ENCODE data around the gene DAG1. TPM values are rescaled to one million over a fixed set of nuclear protein-coding genes. Genes with fewer than 3 reads are reported as not detected.

Gene DAG1
- total and polyA plus RNA-seq, 10 of the 15 experiments (the other 5 are each of a cell fraction or from before 2014, with no cell fraction given), result 0.33 to 16.3 (median 9.2) TPM

GRCh38 chr3:49582177-49582576 is 112.1 kb downstream of the DAG1 start (continued):
- no peak for TF ChIP-seq MYC (IDR thresholded peaks at IDR 0.05; ENCODE audit: insufficient read depth, insufficient read length, insufficient replicate concordance, low read length, severe bottlenecking)
- no peak for TF ChIP-seq GABPA (IDR thresholded peaks at IDR 0.05; ENCODE audit: low read depth)
- TF ChIP-seq SMARCA5 (IDR thresholded peaks at IDR 0.05), result no peak
- no peak for TF ChIP-seq HDAC6 (IDR thresholded peaks at IDR 0.05; ENCODE audit: unreplicated experiment)
- TF ChIP-seq BCLAF1 (IDR thresholded peaks at IDR 0.05), result no peak
- TF ChIP-seq ZNF207 (IDR thresholded peaks at IDR 0.05; ENCODE audit: borderline replicate concordance), result no peak
- no peak for TF ChIP-seq SKIL (IDR thresholded peaks at IDR 0.05; ENCODE audit: low read depth, poor library complexity, severe bottlenecking)
- no peak for TF ChIP-seq YBX1 (IDR thresholded peaks at IDR 0.05)
- TF ChIP-seq NFIC (IDR thresholded peaks at IDR 0.05; ENCODE audit: low read depth, low read length), result no peak

Small RNA genes within 50 kb of the gene (small RNA-seq; reads per million reads assigned to genes)
- not detected for gene RNA5SP130

Other genes with a start within 250 kb of the DAG1 start
Only the 7 nearest of the 12 such genes appear.
- gene USP4, start 130.2 kb upstream of the DAG1 start, total RNA-seq (2014; rRNA removed), result 24.8 and 26.5 TPM in 2 replicates
- gene USP4, start 130.2 kb upstream of the DAG1 start, total RNA-seq (2014; rRNA removed; fragmentation: Illumina TruSeq; extraction: Trizol), result 57.6 and 58.8 TPM in 2 replicates
- 68.4 and 75.8 TPM in 2 replicates for gene USP4, start 130.2 kb upstream of the DAG1 start, total RNA-seq (2021)
- gene USP4, start 130.2 kb upstream of the DAG1 start, polyA plus RNA-seq (2011; rRNA removed), result 72.1 and 77.1 TPM in 2 replicates
- gene USP4, start 130.2 kb upstream of the DAG1 start, polyA plus RNA-seq (2014; fragmentation: Illumina TruSeq; extraction: Trizol), result 70.6 and 80.9 TPM in 2 replicates
- 10 to 100 TPM; 40.3 to 49.3 TPM for gene USP4, start 130.2 kb upstream of the DAG1 start, polyA plus RNA-seq (2014; fragmentation: Nextera tagmentation; extraction: Ambion mirVana)
- 62.3 and 69.3 TPM in 2 replicates for gene USP4, start 130.2 kb upstream of the DAG1 start, polyA plus RNA-seq (2014; rRNA removed)
- 10 to 100 TPM; 69.6 to 69.7 TPM for gene USP4, start 130.2 kb upstream of the DAG1 start, polyA plus RNA-seq (2016; fragmentation: Nextera tagmentation; extraction: Ambion mirVana)
- gene GPX1, start 111.9 kb upstream of the DAG1 start, total RNA-seq (2014; rRNA removed), result 639 and 705 TPM in 2 replicates
- 210 and 245 TPM in 2 replicates for gene GPX1, start 111.9 kb upstream of the DAG1 start, total RNA-seq (2014; rRNA removed; fragmentation: Illumina TruSeq; extraction: Trizol)
- gene GPX1, start 111.9 kb upstream of the DAG1 start, total RNA-seq (2021), result 555 and 560 TPM in 2 replicates
- 70.8 and 155 TPM in 2 replicates for gene GPX1, start 111.9 kb upstream of the DAG1 start, polyA plus RNA-seq (2011; rRNA removed)
- 12.8 and 143 TPM in 2 replicates for gene GPX1, start 111.9 kb upstream of the DAG1 start, polyA plus RNA-seq (2014; fragmentation: Illumina TruSeq; extraction: Trizol)
- 100 to 1,000 TPM in 1 of 2 experiments, 10 to 100 TPM in 1; 32.0 to 174 TPM for gene GPX1, start 111.9 kb upstream of the DAG1 start, polyA plus RNA-seq (2014; fragmentation: Nextera tagmentation; extraction: Ambion mirVana)
- gene GPX1, start 111.9 kb upstream of the DAG1 start, polyA plus RNA-seq (2014; rRNA removed), result 947 and 967 TPM in 2 replicates
- gene GPX1, start 111.9 kb upstream of the DAG1 start, polyA plus RNA-seq (2016; fragmentation: Nextera tagmentation; extraction: Ambion mirVana), result 1,000 to 10,000 TPM; 1,103 to 1,121 TPM
- 246 and 269 TPM in 2 replicates for gene RHOA, start 58.3 kb upstream of the DAG1 start, total RNA-seq (2014; rRNA removed)
- gene RHOA, start 58.3 kb upstream of the DAG1 start, total RNA-seq (2014; rRNA removed; fragmentation: Illumina TruSeq; extraction: Trizol), result 414 and 415 TPM in 2 replicates
- gene RHOA, start 58.3 kb upstream of the DAG1 start, total RNA-seq (2021), result 463 and 474 TPM in 2 replicates
- gene RHOA, start 58.3 kb upstream of the DAG1 start, polyA plus RNA-seq (2011; rRNA removed), result 265 and 285 TPM in 2 replicates
- 568 and 674 TPM in 2 replicates for gene RHOA, start 58.3 kb upstream of the DAG1 start, polyA plus RNA-seq (2014; fragmentation: Illumina TruSeq; extraction: Trizol)
- 1,000 to 10,000 TPM in 1 of 2 experiments, 100 to 1,000 TPM in 1; 696 to 1,049 TPM for gene RHOA, start 58.3 kb upstream of the DAG1 start, polyA plus RNA-seq (2014; fragmentation: Nextera tagmentation; extraction: Ambion mirVana)
- gene RHOA, start 58.3 kb upstream of the DAG1 start, polyA plus RNA-seq (2014; rRNA removed), result 332 and 351 TPM in 2 replicates
- 100 to 1,000 TPM; 683 to 684 TPM for gene RHOA, start 58.3 kb upstream of the DAG1 start, polyA plus RNA-seq (2016; fragmentation: Nextera tagmentation; extraction: Ambion mirVana)
- gene TCTA, start 57.8 kb upstream of the DAG1 start, total RNA-seq (2014; rRNA removed), result 17.3 and 17.7 TPM in 2 replicates
- gene TCTA, start 57.8 kb upstream of the DAG1 start, total RNA-seq (2014; rRNA removed; fragmentation: Illumina TruSeq; extraction: Trizol), result 12.7 and 13.7 TPM in 2 replicates
- 17.7 and 18.3 TPM in 2 replicates for gene TCTA, start 57.8 kb upstream of the DAG1 start, total RNA-seq (2021)
- gene TCTA, start 57.8 kb upstream of the DAG1 start, polyA plus RNA-seq (2011; rRNA removed), result 11.6 and 18.2 TPM in 2 replicates
- gene TCTA, start 57.8 kb upstream of the DAG1 start, polyA plus RNA-seq (2014; fragmentation: Illumina TruSeq; extraction: Trizol), result 27.6 and 30.5 TPM in 2 replicates
- 1 to 10 TPM; 6.5 to 7.1 TPM for gene TCTA, start 57.8 kb upstream of the DAG1 start, polyA plus RNA-seq (2014; fragmentation: Nextera tagmentation; extraction: Ambion mirVana)
- gene TCTA, start 57.8 kb upstream of the DAG1 start, polyA plus RNA-seq (2014; rRNA removed), result 22.4 and 25.5 TPM in 2 replicates
- 10 to 100 TPM; 27.6 to 27.9 TPM for gene TCTA, start 57.8 kb upstream of the DAG1 start, polyA plus RNA-seq (2016; fragmentation: Nextera tagmentation; extraction: Ambion mirVana)
- gene AMT, start 47.8 kb upstream of the DAG1 start, total RNA-seq (2014; rRNA removed), result 0.45 and 0.54 TPM in 2 replicates
- gene AMT, start 47.8 kb upstream of the DAG1 start, total RNA-seq (2014; rRNA removed; fragmentation: Illumina TruSeq; extraction: Trizol), result 0.41 and 0.76 TPM in 2 replicates
- gene AMT, start 47.8 kb upstream of the DAG1 start, total RNA-seq (2021), result 2.4 and 3.8 TPM in 2 replicates
- gene AMT, start 47.8 kb upstream of the DAG1 start, polyA plus RNA-seq (2011; rRNA removed), result 4.5 and 7.2 TPM in 2 replicates
- gene AMT, start 47.8 kb upstream of the DAG1 start, polyA plus RNA-seq (2014; fragmentation: Illumina TruSeq; extraction: Trizol), result 3.3 and 4.6 TPM in 2 replicates
- gene AMT, start 47.8 kb upstream of the DAG1 start, polyA plus RNA-seq (2014; fragmentation: Nextera tagmentation; extraction: Ambion mirVana), result 1 to 10 TPM; 1.0 to 4.6 TPM
- 2.4 and 3.6 TPM in 2 replicates for gene AMT, start 47.8 kb upstream of the DAG1 start, polyA plus RNA-seq (2014; rRNA removed)
- gene AMT, start 47.8 kb upstream of the DAG1 start, polyA plus RNA-seq (2016; fragmentation: Nextera tagmentation; extraction: Ambion mirVana), result 1 to 10 TPM; 1.6 to 2.8 TPM
- gene NICN1, start 40.9 kb upstream of the DAG1 start, total RNA-seq (2014; rRNA removed), result 9.1 and 9.8 TPM in 2 replicates
- gene NICN1, start 40.9 kb upstream of the DAG1 start, total RNA-seq (2014; rRNA removed; fragmentation: Illumina TruSeq; extraction: Trizol), result 5.9 TPM in 2 replicates
- gene NICN1, start 40.9 kb upstream of the DAG1 start, total RNA-seq (2021), result 17.8 and 19.0 TPM in 2 replicates
- 8.5 and 19.0 TPM in 2 replicates for gene NICN1, start 40.9 kb upstream of the DAG1 start, polyA plus RNA-seq (2011; rRNA removed)
- 10.6 and 14.2 TPM in 2 replicates for gene NICN1, start 40.9 kb upstream of the DAG1 start, polyA plus RNA-seq (2014; fragmentation: Illumina TruSeq; extraction: Trizol)
- 10 to 100 TPM; 12.5 to 16.2 TPM for gene NICN1, start 40.9 kb upstream of the DAG1 start, polyA plus RNA-seq (2014; fragmentation: Nextera tagmentation; extraction: Ambion mirVana)
- gene NICN1, start 40.9 kb upstream of the DAG1 start, polyA plus RNA-seq (2014; rRNA removed), result 17.3 and 20.0 TPM in 2 replicates
- 10 to 100 TPM; 14.1 to 17.9 TPM for gene NICN1, start 40.9 kb upstream of the DAG1 start, polyA plus RNA-seq (2016; fragmentation: Nextera tagmentation; extraction: Ambion mirVana)
- gene BSN, start 84.2 kb downstream of the DAG1 start, total RNA-seq (2014; rRNA removed), result 0.05 and 0.06 TPM in 2 replicates
- 0.05 and 0.09 TPM in 2 replicates for gene BSN, start 84.2 kb downstream of the DAG1 start, total RNA-seq (2014; rRNA removed; fragmentation: Illumina TruSeq; extraction: Trizol)
- gene BSN, start 84.2 kb downstream of the DAG1 start, total RNA-seq (2021), result 0.11 and 0.15 TPM in 2 replicates
- gene BSN, start 84.2 kb downstream of the DAG1 start, polyA plus RNA-seq (2011; rRNA removed), result 0.01 and 0.03 TPM in 2 replicates
- 0.03 TPM in 1 of 2 replicates, not detected in the other for gene BSN, start 84.2 kb downstream of the DAG1 start, polyA plus RNA-seq (2014; fragmentation: Illumina TruSeq; extraction: Trizol)
- gene BSN, start 84.2 kb downstream of the DAG1 start, polyA plus RNA-seq (2014; fragmentation: Nextera tagmentation; extraction: Ambion mirVana), result under 1 TPM in 1 of 2 experiments, not detected in 1; under 0.01 TPM
- gene BSN, start 84.2 kb downstream of the DAG1 start, polyA plus RNA-seq (2014; rRNA removed), result 0.05 and 0.24 TPM in 2 replicates
- gene BSN, start 84.2 kb downstream of the DAG1 start, polyA plus RNA-seq (2016; fragmentation: Nextera tagmentation; extraction: Ambion mirVana), result under 1 TPM; 0.01 to 0.19 TPM

All from GM12878 (cell line).